AML-193 (cell line): ENCODE data around the gene ATAD3C.

ENCODE experiments used
- DNase-seq, 2 experiments: peaks; one replicate each; lab custom pipeline; 2025; lab: John Stamatoyannopoulos, UW

The ATAD3C gene

DNA sequence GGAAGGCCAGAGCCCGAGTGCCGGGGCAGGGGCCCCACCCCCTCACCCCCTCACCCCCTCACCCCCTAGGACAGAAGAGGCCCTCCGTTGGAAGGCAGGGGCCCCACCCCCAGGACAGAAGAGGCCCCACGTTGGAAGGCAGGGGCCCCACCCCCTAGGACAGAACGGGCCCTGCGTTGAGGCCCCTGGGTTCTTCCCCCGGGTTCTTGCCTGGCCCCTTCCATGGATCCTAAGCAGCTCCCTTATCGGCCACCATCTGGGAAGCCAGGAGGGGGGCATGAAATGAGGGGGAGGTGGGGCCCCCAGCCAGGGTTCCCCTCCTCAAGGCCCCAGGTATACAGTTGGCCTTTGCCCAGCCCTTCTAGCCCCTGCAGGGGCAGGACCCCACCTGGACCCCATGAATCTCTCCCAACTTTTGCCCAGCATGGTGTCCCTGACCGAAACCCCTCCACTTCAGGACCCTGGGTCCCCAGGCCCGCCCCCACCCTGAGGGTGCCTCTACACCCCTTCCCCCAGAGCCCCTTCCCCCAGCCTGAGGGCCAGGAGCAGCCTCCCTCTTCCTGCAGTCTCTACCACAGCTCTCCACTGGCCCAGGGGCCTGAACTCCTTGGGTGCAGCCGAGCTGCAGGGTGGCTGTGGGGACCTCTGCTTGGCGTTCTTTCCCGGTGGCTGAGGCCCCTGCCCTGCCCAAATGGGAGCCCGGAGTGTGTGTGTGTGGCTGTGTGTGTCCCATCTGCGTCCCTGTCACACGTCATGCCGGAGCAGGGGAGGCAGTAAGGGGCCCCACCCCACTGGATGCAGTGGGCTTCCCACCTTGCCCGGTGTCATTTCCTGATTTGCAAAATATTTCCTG, 18.3 kb upstream of the ATAD3C start:
- no peak for DNase-seq

DNA sequence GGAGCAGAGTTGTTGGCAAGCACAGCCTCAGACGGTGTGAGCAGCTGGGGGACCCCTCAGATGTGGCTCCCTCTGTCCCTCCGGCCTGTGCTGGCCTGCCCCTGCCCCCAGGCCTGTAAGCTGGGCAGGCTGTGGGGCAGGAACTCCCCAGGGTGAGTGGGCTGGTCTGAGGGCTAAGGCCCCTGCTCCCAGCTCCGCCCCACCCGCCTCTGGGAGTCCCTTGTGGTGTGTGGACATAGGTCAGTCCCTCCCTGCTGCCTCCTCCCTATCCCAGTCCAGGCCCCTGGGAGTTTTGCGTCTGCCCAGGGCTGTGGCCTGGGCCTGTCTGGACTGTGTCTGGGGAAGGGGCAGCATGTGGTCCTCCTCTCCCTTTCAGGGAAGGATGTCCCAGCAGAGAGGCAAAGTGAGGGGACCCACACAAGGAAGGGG, 17.6 kb upstream of the ATAD3C start:
- DNase-seq = no peak

DNA sequence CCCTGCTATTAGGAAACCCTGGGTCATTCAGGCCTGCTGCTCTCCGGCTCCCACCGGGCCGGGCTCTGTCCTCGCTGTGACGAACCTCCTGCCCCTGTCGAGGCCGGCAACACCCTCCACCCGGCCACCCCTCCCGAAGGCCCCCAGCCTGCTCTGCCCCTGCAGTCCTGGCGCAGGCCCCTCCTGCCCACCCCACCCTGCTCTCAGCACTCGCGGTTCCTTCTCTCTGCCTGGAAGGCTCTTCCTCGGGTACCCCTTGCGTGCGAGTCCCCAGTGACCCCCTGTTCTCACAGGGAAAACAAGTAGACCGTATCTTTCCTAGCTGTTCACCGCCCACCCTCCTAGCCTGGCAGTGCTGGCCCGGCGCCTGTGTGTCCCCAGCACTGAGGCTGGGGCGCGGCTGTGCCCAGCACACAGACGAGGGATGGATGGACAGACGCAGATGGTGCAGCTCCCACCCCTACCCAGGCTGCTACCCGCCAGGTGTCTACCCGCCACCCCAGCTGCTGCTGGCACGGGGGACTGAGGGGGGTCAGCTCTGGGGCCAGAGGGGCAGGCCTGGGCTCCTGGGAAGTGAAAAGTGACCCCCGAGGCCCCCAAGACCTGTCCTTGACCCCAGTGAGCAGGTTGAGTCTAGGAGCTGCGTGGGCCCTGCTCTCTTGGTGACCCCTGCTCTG, 17.1 kb upstream of the ATAD3C start:
- DNase-seq = no peak

DNA sequence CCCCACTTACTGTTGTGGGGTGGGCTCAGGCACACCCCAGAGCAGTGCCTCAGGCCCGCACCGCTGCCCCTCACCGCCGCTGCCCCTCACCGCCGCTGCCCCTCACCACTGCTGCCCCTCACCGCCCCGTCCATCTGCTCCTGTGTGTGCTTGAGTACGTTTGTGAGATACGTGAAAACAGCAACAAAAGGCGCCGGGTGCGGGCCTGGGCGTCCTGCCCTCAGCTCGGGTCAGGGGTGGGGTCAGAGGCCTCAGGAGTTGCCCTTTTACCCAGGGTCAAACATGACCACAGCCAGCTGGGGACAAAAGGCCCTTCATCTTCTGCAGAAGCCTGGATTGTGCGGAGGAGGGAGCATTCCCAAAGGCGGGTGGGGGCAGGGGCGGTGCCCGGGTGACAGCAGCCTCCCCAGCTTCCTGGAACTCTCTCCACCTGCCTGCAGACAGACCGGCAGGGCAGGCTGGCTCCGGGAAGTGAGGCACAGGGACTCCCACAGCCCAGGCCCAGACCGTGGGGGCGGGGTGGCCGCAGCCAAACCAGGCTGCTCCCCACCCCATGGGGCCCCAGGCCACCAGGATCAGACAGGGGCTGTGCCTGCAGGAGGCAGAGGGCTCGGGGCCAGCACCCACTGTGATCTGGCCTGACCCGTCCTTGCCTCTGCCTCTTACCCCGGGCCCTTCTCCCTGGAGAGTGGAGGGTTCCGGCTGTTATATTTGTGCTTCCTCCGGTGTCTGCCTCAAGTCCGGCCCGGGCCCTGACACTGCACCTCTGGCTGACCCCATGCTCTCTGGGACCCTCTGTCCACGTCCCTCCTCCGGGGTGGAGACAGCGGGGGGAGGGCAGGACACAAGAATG, 16.3 kb upstream of the ATAD3C start:
- no peak for DNase-seq

DNA sequence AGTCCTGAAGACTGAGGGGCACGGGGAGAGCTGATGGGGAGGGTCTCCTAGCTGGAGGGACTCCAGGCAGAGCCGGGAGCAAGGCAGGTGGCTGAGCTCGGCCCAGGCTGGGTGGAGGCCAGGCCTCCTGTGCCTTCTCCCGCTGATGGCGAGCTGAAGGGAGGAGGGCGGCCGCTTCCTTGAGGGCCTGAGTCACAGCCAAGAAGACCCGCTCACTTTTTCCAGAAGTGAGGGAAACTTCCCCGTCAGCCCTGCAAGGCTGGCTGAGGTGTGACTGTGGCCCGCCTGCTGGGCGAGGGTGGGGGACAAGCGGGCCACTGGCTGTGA, 15.7 kb upstream of the ATAD3C start:
- DNase-seq = no peak

DNA sequence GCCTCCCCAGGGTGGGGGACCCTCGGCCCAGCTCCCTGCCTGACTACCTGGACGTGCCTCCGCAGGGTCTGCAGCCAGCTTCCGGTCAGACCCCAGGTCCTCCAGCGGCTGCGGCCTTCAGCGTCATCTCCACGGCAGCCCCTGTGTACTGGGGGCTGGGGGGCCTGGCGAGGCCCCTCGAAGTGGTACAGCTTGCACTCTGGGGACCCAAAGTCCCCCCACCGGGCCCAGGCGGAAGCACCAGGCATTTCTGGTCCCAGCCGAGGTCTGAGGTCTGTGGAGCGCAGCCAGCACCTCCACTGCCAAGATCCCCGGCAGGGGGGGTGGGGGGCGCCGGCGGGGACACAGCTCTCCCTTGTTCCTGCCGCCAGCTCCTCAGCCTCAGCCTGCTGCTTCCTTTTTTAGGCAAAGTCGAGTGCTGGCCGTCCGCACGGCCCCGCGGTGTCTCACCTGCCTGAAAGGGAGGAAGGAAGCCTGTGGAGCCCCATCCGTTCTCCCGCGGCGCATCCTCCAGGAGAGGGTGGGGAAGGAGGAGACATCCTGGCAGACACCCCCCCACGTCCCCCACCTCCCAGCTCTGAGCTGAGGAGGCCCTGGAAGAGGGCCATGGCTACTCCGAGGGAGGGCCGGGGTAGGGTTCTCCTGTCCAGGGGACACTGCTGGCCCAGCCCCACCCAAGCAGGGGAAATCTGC, 15.2 kb upstream of the ATAD3C start:
- DNase-seq = no peak

DNA sequence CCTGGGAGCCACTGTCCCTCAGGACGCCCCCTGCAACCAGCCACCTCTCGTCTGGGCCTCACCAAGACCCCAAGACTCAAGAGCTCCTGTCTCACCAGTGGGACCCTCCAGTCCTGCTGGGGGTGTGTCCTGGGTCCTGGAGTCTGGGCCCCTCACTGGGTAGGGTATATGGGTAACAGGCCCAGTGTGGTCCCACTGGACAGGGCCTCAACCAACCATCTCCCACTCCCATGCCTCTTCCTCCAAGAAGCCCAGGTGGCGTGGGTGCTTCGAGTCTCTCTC, 14.7 kb upstream of the ATAD3C start:
- DNase-seq = no peak

DNA sequence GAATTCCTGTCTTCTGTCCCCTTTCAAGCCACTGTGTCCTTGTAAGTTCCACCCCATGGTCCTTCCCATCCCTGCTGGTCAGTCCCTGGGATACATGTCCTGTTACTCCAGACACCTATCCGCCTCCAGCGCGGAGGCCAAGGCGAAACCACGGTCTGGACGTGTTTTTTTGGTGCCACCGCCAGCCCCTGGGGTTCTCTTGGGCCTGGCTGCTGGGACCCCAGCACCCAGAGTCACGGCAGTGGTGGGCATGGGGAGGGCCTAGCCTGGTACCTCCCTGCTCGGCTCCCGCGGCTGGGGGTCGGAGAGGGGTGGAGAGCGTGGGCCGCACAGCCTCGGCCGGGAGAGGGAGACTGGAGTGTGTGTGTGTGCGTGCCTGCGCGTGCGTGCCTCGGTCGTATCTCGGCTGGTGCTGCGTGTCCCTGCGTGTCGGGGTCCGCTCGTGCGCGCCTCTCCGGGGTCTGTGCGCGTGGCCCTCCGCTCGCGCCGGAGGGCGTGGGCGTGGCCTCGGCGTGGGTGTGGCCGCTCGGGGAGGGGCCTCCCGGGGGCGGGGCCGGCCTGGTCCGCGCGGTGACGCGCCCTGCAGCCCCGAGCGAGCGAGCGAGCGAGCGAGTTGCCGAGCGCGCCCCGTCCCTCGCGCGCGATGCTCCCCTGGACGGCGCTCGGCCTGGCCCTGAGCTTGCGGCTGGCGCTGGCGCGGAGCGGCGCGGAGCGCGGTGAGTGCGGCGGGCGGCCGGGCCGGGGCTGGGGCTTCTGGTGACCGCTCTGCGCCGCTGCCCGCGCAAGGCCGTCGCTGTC, 14.2 kb upstream of the ATAD3C start, which contains the start of gene VWA1:
TSS of gene VWA1 (plus strand) at position 585 of the 798 bp plus-strand sequence. CDS start at position 644, 59 bp downstream.
- DNase-seq = peak in 1 of 2 experiments; percentile 23

DNA sequence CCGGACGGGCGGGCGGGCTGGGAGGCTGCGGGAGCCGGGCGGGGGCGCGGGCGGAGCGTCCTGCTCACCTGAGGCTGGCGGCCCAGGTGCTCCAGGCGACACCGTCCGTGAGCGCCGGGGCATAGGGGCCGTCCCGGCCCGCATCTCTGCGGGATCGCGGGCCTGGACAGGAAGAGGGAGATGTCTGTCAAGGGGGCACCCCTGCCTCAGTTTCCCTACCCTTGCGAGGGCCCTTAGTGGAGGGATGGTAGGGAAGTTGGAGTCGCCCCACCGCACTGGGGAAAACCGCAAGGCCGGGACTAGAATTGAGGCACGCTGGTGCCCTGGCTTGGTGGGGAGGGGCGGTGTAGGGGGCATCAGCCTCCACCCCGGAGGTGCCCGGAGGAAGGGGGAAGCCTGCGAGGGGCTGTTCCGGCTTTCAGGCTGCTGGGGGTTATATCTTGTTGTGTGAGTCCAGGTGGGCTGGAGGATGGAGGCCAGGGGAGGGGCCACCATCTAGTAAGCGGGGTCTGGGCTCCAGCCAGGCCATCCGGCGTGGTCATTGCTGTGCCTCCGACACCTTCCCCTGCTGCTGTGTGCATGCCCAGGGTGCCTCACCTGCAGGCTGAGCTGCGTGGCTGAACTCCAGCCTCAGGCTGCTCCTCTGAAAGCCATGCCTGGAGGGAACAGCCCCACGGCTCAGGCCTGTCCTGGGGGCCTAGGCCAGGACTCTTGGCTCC, 13.4 kb upstream of the ATAD3C start:
- DNase-seq = no peak

DNA sequence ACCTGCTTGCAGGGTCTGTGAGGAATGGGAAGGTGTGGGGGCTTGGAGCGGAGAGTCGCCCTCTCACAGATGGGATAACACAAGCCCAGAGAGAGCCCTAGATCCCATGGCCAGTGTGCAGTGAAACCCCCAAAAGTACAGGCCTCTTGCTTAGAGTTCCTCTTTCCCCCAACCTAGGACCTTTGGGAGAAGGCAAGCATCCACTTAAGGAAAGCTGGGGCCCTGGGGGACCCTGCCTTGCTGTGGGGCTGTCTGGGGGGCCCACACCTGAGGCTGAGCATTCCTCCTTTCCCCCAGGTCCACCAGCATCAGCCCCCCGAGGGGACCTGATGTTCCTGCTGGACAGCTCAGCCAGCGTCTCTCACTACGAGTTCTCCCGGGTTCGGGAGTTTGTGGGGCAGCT, 12.9 kb upstream of the ATAD3C start:
- DNase-seq = no peak

DNA sequence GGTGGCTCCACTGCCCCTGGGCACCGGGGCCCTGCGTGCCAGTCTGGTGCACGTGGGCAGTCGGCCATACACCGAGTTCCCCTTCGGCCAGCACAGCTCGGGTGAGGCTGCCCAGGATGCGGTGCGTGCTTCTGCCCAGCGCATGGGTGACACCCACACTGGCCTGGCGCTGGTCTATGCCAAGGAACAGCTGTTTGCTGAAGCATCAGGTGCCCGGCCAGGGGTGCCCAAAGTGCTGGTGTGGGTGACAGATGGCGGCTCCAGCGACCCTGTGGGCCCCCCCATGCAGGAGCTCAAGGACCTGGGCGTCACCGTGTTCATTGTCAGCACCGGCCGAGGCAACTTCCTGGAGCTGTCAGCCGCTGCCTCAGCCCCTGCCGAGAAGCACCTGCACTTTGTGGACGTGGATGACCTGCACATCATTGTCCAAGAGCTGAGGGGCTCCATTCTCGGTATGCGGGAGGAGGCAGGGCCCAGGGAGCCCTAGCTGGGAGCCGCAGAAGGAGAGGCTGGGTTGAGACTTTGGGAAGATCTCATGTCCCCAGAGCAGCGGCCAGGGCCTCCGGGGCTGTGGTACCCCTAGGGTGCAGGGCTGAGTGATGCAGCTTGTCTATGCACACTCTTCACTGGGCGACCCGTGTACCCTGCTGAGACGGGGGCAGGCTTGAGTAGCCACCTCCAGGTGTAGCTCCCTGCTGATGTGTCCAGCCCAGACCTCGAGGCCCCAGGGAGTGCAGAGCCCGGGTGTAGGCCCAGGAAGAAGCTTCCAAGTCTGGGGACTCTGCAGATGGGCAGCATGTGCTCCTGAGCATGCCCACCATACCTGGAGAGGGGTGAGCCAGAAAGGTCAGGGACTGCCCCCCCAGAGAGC, 12.2 kb upstream of the ATAD3C start:
- DNase-seq = no peak

DNA sequence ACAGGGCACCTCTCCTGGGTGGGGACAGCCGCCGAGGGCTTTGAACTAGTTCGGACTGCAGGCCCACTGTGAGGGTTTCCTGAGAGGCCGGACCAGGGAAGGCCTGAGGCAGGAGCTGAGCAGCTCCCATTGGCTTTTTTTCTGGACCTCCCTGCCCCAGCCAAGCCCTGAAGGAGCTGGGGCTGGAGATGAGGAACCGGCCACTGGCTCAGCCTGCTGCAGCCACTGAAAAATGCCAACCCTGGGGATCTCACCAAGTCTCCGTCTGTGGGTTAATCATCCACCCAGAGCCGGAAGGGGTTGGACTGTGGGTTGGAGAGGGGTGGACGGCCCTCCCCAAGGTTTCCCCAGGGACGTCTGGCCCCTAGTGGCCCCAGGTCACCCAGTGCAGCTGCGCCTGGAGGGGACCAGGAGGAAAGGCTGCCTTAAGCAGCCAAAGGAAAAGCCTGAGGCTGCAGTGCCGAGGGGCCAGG, 11.5 kb upstream of the ATAD3C start:
- peak; percentile 16 to 22 for DNase-seq

DNA sequence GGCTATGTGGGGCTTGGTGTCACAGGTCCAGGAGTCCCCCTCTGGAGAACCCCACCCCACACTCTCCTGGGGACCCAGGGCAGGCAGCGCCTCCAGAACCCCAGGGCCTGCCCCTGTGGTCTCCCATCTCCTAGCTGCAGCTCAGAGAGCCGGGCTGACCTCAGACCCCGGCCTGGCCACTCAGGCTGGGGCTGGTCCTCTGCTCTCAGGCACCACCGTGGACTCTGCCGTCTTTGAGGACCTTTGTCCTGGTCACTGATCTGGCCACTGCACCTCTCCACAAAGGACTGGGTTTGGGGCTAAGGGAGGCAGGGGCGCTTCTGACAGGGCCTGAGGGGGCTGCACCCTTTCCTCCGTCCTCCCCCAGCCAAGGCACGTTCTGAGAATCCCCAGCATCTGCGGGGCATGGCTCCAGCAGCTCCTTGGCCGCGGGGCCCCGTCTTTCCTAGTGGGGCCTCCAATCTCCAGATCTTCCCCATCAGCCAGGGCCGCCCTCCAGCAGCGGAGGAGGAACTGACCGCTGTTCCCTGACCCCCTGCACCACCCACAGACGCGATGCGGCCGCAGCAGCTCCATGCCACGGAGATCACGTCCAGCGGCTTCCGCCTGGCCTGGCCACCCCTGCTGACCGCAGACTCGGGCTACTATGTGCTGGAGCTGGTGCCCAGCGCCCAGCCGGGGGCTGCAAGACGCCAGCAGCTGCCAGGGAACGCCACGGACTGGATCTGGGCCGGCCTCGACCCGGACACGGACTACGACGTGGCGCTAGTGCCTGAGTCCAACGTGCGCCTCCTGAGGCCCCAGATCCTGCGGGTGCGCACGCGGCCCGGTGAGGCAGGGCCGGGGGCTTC, 10.7 kb upstream of the ATAD3C start:
- DNase-seq = no peak

DNA sequence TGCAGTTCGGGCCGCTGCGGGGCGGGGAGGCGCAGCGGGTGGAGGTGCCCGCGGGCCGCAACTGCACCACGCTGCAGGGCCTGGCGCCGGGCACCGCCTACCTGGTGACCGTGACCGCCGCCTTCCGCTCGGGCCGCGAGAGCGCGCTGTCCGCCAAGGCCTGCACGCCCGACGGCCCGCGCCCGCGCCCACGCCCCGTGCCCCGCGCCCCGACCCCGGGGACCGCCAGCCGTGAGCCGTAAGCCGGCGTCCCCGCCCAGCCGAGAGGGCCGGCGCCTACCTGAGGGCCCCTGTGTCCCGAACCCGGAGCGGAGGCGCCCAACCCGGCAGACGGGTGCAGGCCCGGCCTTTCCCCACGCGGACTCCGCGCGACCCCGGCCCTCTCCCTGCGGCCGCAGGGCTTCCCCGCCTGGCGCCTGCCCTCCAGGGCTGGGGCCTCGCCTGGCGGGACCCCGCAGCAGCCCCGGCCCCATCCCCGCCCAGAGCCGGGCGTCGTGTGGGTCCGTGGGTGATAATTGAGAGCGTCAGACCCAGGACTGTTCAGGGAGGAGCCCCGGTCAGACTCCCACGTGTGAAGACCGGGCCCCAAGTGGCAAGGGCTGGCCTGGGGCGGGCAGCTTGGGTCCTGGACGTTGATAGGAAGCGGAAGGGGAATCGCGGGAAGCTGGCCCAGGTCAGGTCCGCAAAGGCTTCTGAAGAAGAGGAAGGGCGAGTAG, 9.8 kb upstream of the ATAD3C start:
- no peak for DNase-seq

DNA sequence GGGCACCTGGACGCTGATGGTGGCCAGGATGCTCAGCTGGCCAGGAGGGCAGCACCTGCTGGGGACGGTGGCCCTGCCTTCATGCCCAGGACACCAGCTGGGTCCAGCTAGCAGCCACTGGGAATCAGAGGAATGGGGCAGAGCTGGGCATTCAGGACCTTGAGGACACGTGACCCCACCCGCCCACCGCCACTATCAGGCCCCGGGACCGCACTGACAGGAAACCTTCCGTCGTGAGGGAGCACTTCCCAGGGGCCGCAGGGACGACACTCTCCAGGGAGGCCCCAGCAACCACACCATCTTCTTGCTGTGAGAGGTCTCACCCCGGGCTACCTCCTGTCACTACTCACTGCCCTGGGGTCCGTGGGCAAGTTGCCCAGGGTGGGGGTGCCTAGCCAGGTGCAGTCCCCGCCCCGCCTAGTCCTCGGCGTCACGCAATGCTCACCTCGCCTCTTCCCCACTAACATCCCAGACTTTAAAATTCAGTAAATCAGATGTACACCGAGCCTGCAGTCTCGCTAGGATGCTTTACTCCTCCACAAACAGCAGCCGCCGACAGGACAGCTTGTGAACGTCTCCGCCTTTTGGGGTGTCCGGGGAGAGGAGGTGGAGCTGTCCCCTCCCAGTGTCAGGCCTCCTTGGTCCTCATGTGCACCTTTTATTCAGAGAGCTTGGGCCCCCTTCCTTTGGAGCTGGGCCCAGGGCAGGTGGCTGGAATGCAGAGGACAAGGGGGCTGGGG, 9.1 kb upstream of the ATAD3C start:
- DNase-seq = no peak

DNA sequence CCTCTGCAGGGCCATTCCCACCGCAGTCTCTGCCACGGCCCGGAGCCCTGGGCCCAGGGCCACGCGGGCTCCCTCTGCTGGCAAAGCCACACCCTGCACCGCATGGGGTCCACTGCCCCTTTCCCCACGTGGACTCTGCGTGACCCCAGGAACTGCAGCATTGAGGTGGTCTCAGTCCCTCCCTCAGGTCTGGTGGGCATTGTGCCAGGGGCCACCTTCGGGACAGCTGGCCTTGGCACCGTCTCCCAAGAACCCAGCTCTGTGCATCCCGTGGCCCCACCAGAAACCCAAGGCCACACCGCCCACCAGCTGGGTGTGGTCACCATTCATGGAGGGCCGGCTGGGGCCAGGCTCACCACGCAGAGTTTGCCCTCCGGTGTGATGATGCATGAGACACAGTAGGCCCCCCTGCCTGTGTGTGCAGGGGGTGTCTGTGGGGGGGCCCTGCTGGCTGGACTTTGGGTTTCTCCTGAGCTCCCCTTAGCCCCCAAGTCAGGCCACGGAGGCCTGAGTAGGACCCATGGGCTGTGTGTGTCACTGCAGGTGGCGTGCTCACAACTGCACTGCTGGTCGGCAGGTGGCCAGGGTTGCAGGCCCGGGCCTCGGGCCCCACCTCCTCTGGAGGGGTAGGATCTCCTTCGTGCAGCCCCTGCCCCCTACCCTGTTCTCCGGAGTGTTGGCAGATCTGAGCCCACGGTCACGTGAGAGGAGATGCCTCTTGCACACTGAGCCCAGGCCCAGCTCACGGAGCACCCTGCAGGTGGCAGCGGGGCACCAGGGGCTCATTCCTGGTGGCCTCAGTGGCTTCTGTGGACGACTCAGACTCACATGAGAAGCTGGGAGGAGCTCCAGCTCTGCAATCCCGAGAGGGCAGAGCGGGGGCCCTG, 8.2 kb upstream of the ATAD3C start:
- peak; percentile 12 to 26 for DNase-seq
